ENCODE results near the gene ICE2.
"Not testable (repeated sequence)": the region's sequence is repeated elsewhere in the genome, so short reads cannot be mapped to it uniquely, and the experiment has no call there.

Gene ICE2

DNA sequence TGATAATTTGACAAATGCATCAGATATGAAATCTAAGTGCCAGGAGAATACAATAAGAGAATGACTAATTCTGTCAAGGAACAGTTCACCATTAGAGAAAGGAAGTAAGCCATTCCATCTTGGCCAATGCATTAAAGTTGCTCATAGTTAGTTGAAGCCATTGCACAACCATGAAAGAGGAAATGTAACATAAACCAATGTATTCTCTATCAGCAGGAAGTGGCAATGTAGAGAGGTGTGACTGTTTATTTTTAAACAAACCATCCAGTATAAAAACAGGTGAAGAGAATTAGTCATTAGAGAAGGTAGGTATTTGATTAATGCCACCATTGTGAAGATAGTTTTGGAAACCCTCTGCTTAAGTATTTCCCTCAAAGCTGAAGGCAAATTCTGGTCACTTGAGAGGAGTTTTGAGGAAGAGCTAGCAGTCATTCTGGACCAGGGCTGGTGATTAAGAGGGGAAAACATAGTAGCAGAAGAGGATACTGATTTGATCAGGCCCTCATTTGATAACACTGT is 70.4 kb downstream of the ICE2 start:
- DNase-seq (ENCODE audit: low read depth, low spot score), result no peak

DNA sequence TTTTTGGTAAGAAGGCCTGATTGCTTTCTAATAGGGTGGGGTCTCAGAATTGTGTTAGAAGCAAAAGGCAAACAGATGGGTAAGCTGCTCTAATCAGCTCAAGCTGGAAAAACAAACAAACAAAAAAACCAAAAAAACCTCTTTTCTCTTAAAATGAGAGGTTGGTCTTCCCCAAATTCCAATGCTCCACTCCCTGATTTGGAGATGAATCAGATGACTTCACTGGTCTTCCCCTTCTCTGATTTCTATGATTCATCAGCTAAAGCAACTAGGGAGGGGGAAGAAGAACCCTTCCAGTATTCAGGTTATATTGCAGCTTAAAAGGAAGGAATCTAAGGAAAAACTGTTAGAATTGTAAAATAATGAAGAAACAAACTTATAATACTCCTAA is 71.5 kb downstream of the ICE2 start:
- peak; percentile 79 for DNase-seq (ENCODE audit: low read depth, low spot score)

DNA sequence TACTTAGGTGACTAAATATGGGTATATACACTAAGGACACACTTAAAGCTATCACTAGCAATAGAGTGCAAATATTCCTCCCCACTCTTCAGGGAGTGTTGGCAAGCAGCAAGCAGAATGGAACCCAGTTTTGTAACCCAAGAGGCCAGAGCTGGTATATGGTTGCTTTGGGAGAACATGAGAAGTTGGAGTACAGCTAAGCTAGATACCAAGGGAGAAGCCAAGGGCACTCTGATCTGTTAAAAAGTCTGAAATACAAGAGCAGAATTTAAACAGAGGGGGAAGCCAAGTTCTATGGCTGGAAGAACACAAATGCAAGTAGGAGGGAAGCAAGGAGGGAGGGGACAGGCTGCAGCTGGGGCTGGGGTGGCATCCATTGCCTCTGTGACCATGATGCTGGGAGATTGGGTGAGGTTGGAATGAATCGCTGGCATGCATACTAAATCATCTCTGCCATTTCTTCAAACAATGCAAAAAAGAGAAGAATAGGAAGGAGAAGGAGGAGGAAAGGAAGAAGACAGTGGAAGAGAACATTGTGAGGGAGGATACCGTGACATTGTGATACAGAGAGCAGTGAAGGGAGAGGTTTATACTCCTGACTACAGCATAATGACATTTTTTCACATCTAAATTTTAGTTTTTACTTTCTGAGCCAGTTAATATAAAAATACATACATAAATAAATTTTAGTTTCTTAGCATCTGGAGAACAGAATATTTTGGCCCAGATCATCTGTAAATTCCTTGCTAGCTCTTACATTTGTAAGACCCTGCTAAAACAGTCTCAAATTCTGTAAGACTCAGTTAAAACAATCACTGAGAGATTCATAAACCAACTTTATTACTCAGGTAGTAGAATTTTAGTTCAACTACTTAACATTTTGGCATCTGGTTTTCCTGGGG is 72.2 kb downstream of the ICE2 start:
- DNase-seq (ENCODE audit: low read depth, low spot score), result no peak

DNA sequence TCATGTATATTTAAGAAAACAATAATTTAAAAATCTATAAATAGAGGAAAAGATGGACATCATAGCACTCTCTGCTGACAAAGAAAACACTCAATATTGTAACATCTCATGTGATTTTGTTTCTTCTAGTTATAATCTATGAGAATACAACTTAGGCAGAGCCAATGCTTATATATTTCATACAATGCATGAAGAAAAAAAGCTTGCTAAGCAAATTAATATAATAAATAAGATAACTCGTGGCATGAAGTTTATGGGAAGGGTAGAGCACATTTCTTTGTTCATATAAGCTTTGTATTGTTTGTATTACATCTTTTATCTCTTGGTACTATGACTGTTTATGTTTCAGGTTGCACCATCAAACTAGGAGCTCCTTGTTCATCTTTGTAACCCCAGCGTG is 73.5 kb downstream of the ICE2 start:
- DNase-seq (ENCODE audit: low read depth, low spot score), result no peak

DNA sequence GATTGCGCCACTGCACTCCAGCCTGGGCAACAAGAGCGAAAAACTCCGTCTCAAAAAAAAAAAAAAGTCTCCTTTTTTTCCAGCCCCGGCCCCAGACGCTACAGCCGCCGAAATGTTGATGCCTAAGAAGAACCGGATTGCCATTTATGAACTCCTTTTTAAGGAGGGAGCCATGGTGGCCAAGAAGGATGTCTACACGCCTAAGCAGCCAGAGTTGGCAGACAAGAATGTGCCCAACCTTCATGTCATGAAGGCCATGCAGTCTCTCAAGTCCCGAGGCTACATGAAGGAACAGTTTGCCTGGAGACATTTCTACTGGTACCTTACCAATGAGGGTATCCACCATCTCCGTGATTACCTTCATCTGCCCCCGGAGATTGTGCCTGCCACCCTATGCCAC is 74.6 kb downstream of the ICE2 start:
- DNase-seq (ENCODE audit: low read depth, low spot score), result not testable (repeated sequence)

DNA sequence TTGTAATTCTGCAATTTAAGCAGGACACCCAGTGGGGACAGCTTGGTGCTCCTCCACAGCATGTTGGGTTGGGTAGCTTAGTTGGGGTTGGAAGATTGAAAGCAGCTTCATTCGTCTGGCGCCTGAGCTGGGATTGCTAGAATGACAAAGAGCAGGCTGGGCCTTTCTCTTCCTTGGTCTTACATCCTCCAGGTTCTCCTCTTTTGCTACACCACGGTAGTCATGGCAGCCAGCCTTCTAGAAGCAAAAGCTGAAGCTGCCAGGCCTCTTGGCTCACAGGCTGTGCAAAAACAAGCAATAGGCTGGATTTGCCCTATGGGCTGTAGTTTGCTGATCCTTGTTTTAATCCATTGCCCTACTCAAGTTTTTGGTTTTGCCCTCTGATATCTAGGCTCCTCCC is 78.0 kb downstream of the ICE2 start:
- DNase-seq (ENCODE audit: low read depth, low spot score), result no peak

DNA sequence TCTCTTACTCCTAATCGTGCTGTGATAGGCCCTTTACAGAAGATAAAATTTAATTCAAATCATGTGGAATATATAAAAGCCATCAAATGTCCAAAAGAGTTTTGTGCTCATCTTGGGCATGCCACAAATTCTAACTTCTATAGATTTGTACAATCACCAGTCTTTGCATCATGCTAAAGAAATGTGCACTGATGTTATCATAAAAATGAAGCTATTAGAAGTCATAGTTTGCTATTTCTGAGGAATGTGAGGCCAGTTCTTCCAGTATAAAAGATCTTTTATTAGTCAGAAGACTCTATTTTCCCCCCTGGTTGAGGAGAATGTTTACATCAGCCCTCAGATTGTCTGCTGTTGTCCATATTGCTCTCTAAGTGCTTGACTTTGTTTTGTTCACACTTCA is 79.0 kb downstream of the ICE2 start:
- DNase-seq (ENCODE audit: low read depth, low spot score), result no peak

DNA sequence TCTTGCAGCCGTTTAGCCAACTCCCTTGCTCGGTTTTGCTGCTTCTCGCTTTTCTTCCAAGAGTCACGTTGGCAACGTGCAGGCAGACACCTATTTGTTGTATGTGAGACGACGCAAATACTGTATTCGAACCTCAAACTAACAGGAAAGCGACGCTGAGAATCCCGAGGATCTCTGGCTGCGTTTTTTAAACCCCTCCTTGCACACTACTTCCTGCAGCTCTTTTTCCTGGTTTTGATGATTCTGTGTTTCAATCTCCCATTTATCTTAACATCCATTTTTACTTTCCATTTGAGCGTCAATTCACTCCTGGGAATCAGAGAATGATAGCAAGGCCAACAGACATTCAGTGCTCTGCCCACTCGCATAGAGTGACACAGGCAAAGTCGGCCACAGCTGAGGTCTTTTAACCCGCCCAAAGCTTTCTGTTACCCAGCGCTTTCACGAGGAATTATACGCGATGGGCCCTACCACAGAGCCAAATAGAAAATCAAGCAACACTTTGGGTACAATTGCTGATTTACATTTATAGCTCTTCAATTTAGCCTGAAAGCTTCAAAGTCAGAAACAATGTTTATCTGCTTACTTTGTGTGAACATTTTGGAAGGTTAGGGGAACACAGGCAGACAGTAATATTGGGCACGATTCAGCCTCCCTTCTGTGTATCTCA is 79.6 kb downstream of the ICE2 start:
- peak; percentile 30 for DNase-seq (ENCODE audit: low read depth, low spot score)

DNA sequence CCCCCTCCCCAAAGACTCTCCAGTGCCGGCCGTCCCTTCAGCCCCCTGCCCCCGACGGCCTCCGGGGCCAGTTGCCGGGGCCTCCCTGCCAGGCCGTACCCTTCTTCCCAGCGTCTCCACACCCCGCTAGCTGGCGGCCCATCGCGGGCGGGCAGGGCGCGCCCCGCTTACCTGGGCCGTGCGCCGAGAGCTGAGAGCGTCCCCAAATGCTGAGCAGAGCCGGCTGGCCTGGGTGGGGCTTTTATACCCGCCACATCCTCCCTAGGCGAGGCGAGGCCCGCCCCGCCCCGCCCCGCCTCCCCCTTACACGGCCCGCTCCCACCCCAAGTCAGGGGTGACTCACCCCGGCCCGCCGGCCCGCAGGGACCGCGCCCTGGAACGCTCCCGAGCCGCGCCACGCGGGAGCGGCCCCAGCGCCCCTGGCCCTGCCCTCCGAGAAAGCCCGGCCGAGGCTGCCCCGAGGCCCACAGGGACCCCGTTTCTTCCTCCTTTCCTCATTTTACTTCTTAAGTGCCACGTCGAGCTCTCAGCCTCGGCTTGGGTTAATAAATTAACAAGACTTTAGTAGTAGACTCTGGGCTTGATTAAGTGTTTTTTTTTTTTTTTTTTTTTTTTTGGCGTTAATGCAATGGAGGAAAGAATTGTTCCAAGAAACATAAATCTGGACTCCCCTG is 81.0 kb downstream of the ICE2 start, which contains the start of gene ANXA2:
TSS of gene ANXA2 (minus strand) at position 215 of the 674 bp plus-strand sequence. CDS start 11,911 bp downstream, outside the sequence.
- peak; percentile 96 for DNase-seq (ENCODE audit: low read depth, low spot score)

DNA sequence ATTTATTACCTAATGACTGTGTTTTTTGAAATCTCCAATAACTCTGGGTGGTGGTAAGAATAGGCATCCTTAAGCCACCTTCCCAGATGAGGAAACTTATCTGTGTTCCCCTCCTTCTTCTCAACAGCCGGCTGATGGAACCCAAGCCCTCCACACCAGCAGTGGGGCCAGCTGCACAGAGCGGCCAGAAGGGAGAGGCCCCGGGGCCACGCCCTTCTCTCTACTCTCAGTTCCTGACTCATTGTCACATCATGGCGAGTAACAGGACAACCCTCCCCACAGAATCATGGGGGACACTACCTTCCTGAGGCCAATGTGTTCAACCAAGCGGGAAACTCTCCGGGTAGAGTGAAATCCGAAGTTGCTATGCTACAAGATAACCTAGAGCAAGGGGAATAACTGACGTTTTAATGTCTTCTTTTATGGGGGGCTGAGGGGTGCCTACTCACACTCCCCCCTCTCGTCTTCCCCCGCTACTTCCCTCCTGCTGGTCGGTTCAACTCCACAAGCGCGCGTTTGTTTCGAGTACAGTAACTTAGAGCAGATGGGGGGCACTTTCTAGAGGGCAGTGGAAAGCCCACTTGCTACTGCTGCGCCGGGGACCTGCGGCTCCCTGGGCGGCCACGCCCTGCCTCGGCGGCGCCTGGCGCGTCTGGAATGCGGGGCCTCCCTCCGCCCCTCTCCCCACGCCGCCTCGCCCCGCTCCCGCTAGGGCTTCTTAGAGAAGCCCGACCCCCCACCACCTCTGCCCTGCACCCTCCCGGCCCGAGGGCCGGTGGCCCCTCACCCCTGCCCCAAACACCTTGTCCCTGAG is 81.8 kb downstream of the ICE2 start:
- DNase-seq (ENCODE audit: low read depth, low spot score), result peak; percentile 89

DNA sequence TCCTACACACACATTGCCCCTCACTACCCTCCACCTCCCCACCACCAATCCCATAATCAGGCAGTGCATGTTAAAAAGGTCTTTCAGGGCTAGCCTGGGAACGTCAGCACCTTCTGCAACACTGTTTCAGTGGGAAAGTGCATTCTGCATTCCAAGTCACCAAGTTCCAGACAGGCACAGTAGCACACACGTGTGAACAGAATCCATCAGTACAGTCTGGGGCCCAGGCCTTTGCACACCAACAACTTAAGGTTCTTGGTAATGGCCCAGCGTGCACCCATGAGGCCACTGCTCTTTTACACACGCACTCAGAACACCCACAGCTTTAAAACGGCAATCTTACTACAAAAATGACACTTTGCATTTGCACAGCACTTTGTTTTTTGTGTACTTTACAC is 82.4 kb downstream of the ICE2 start:
- peak; percentile 55 for DNase-seq (ENCODE audit: low read depth, low spot score)

DNA sequence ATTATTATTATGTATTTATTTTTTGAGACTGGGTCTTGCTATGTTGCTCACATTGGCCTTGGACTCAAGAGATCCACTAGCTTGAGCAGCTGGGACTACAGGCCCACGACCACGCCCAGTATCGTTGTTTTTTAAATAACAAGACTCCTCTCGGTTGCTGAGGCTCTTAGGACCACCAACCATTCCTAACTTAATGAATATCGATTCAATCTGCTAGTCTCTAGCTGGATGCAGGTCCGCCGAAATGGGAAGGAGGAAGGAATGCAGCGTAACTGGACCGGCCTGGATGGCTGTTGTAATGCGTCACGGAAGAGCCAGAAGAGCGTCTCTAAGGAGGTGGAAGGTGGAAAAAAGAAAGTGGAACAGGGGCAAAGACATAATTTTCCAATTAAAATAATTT is 82.8 kb downstream of the ICE2 start:
- peak; percentile 54 for DNase-seq (ENCODE audit: low read depth, low spot score)

DNA sequence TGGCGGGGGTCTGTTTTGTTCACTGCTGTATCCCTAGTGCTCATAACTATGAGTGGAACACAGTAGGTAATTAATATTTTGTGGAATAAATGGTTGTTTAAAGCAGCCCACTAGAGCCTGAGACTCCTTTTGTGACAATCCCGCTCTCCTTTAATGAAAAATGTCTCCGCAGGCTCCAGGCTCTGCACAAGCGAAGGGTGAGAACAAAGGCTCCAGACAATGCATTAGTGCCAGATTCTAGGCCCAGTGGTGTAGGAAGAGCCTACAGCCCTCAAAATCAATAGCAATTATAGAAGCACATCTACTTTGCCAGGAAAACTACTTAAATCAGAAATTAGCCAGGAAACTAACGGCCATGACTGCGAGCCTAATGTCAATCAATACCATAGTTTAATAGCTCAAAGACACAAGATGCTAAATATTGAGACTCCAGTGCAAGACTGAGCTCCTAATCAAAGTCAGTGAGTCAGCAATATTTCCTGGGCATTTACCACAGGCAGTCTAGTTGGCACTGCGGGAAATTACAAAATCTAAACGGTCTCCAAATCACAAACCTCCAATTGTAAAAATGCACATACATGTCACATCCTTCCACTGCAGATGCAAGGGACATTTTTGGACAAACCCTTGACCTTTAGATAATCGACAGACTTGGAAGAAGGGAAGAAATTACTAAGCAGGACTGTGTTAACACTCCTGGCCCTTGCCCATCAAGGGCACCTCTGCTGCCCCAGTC is 83.5 kb downstream of the ICE2 start:
- peak; percentile 49 for DNase-seq (ENCODE audit: low read depth, low spot score)

DNA sequence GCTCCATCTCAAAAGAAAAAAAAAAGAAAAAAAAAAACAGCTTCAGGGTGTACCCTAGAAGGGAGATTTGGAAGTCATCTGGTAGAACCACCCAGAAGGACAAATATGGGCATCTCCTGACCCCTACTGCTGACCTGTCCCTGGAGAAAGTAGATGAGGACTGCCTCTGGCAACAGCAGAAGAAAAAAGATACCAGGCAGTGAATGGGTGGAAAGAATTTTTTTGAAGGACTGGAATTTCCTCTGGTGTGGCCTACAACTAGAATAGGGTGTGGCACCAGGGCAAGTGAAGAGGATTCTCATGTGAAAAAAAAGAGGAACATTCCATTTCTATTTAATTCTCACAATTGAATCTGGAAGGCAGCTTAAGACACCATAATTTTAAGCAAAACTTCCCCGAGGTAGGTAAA is 84.2 kb downstream of the ICE2 start:
- peak; percentile 45 for DNase-seq (ENCODE audit: low read depth, low spot score)

DNA sequence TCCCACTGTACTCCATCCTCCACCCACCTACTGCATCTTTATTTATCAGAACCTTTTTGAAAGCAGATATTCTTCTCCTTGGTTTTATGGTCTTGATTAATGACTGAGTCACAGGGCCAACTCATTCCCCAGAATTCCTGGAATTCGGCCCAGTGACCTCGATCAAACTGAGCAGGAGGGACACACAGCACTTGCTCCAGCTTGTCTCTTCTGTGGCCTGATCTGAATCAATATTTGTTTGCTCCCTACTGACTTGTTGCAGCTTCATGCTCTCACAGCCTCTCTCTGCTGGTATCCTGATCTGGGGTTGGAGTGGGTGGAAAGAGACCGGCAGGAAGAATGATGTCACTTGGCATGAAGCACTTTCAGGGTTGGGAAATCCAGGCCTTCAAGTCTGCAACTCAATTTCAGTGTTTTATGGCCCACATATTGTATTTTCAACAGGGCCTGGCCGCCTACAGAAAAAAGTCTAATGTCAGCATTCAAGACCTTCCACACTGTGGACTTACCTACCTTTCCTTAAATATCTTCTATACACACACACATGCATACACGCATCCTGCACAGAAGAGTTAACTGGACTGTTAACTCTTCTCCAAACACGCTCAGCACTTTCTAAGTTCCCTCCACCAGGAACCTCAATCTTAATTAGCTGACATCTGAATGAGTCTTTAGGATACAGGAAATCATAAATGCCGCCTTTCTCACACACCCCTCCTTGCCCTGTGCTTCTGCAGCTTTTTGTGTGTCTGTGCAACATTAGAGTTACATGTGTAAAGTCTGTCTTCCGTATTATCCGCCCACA is 85.8 kb downstream of the ICE2 start:
- peak; percentile 91 for DNase-seq (ENCODE audit: low read depth, low spot score)

DNA sequence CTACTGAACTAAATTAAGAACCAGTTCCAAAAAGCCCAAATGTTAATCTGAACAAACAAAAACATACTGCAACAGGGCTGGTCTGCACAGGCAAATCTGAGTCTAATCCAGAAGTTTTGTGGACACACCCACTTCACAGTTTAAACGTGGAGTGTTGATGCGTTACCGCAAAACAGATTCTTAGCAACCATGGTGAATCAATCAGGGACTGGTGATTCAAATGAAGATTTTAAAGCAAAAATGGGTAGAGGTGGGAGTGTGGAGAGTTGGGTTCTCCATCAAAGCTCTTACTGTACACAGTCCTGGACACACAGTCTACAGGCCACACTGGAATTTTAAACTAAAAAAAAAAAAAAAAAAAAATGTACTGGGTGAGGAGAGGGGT is 86.3 kb downstream of the ICE2 start:
- DNase-seq (ENCODE audit: low read depth, low spot score), result peak; percentile 83

DNA sequence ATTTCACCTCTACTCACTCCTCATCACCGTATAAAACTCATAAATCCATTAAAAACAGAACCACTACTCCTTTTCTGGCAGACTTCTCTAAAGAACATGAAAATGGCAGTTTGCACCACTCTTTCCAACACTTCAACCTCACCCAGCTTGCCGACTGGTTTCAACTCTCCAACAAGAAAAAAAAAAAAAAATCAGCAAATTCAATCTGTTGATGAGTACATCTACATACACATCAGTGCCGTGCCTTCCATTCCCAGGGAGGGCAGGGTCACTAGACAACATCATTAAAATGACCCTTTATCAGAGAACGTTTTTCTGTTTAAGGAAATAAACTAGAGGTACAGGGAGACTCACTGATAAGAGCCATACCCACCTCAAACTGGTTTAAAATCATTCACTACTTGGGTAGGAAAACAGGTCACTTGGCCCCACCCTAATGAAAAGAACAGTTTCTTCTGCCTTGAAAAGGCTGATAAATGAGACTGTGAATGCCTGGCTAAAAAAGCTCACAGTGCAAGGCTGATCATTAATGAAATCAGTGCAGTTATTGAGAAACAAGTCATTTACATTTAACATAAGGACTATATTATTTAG is 87.1 kb downstream of the ICE2 start:
- peak; percentile 27 for DNase-seq (ENCODE audit: low read depth, low spot score)

DNA sequence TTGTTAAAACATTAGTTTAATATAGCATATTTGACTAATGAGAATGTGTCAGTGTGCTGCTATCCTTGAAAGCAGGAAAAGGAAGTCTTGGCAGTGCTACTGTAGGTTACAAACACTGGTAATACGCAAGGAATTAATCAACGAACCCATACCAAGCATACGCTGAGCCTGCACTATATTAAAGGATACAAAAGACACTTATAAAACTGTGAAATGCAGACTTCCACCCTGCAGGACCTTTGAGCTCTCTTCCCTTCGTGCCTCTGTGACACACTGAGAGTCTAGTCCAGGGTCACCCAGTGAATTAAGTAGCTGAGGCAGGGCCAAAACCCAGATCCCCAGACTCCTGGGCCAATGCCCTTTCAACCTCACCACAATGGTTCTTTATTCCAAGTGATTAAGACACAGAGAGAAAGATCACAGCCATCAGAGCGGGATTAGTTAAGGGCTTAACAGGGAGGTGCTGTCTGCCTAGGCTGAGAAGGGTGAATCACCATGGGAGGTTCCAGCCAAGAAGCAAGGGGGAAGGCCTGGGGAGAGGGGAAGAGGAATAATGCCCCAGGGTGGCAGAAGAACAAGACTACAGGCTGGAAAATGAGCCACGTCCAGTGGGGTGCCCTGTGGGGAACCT is 88.0 kb downstream of the ICE2 start:
- peak; percentile 93 for DNase-seq (ENCODE audit: low read depth, low spot score)

DNA sequence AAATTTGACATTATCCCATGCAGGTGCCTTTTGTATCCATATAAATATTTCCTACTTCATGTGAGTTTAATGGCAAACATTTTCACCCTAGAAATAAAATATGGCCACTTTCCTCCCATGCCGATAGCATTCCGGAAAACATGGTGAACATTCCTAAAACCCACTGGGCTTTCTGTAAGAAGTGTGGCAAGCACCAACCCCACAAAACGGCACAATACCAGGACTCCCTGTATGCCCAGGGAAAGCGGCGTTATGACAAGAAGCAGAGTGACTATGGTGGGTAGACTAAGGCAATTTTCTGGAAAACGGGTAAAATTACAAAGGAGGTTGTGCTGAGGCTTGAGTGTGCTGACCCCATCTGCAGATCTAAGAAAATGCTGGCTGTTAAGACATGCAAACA is 88.7 kb downstream of the ICE2 start:
- peak; percentile 45 for DNase-seq (ENCODE audit: low read depth, low spot score)
